Trophoblast cell (in vitro differentiated cells and primary cell): ENCODE results near the gene N4BP2.

Experiments used
- DNase-seq, 2 donors: peaks; one replicate each; pipeline ENCODE4 v3.0.0-alpha.2; 2016
- H2AFZ ChIP-seq: 2 replicates; pipeline ENCODE4 v1.6.1; 2013; ENCODE audit warnings: low read length, moderate library complexity, mild to moderate bottlenecking; ENCODE audit not compliant: insufficient read depth, poor library complexity
- H2AK5ac ChIP-seq: 2 replicates; pipeline ENCODE4 v1.6.1; 2013; ENCODE audit warnings: mild to moderate bottlenecking, low read length
- H2BK120ac ChIP-seq: 2 replicates; pipeline ENCODE4 v1.6.1; 2013; ENCODE audit warnings: low read length, mild to moderate bottlenecking, moderate library complexity; ENCODE audit not compliant: insufficient read depth, poor library complexity
- H2BK12ac ChIP-seq: 2 replicates; pipeline ENCODE4 v1.6.1; 2013; ENCODE audit warnings: mild to moderate bottlenecking, low read length, moderate library complexity
- H2BK5ac ChIP-seq: 2 replicates; pipeline ENCODE4 v1.6.1; 2013; ENCODE audit warnings: low read length, low read depth, moderate library complexity, mild to moderate bottlenecking; ENCODE audit not compliant: poor library complexity
- H3K14ac ChIP-seq: 2 replicates; pipeline ENCODE4 v1.6.1; 2013; ENCODE audit warnings: mild to moderate bottlenecking, low read length
- H3K18ac ChIP-seq: 2 replicates; pipeline ENCODE4 v1.6.1; 2013; ENCODE audit warnings: mild to moderate bottlenecking, low read length
- H3K23ac ChIP-seq: 2 replicates; pipeline ENCODE4 v1.6.1; 2013; ENCODE audit warnings: low read length
- H3K27ac ChIP-seq: 2 replicates; pipeline ENCODE4 v1.5.1; 2013; ENCODE audit warnings: low read depth, mild to moderate bottlenecking, inconsistent platforms, low read length, moderate library complexity
- H3K27me3 ChIP-seq: 2 replicates; pipeline ENCODE4 v1.6.1; 2013; ENCODE audit warnings: inconsistent platforms, mild to moderate bottlenecking, low read length, moderate library complexity; ENCODE audit not compliant: insufficient read depth
- H3K36me3 ChIP-seq, 2 experiments: 1 replicate in 1 of 2; 2 replicates in 1 of 2; pipeline ENCODE4 v1.6.1; 2013; ENCODE audit warnings: low read length in 2 of 2, mild to moderate bottlenecking in 2 of 2, moderate library complexity in 1 of 2; ENCODE audit not compliant: insufficient read depth in 2 of 2, control insufficient read depth in 1 of 2
- H3K4ac ChIP-seq: 2 replicates; pipeline ENCODE4 v1.6.1; 2013; ENCODE audit warnings: low read depth, mild to moderate bottlenecking, low read length, moderate library complexity
- H3K4me1 ChIP-seq, 2 experiments: 1 replicate in 1 of 2; 2 replicates in 1 of 2; pipeline ENCODE4 v1.6.1; 2013; ENCODE audit warnings: low read length in 2 of 2, mild to moderate bottlenecking in 2 of 2, moderate library complexity in 1 of 2; ENCODE audit not compliant: insufficient read depth in 2 of 2, control insufficient read depth in 1 of 2
- H3K4me2 ChIP-seq: 2 replicates; pipeline ENCODE4 v1.6.1; 2013; ENCODE audit warnings: inconsistent platforms, mild to moderate bottlenecking, low read length, moderate library complexity
- H3K4me3 ChIP-seq: 2 replicates; pipeline ENCODE4 v1.5.1; 2013; ENCODE audit warnings: mild to moderate bottlenecking, low read depth, low read length, inconsistent platforms
- H3K79me1 ChIP-seq: one replicate; pipeline ENCODE4 v1.6.1; 2013; ENCODE audit warnings: low read length
- H3K79me2 ChIP-seq: 2 replicates; pipeline ENCODE4 v1.6.1; 2013; ENCODE audit warnings: low read length, mild to moderate bottlenecking; ENCODE audit not compliant: control insufficient read depth, insufficient read depth, poor library complexity
- H3K9ac ChIP-seq: 2 replicates; pipeline ENCODE4 v1.6.1; 2013; ENCODE audit warnings: mild to moderate bottlenecking, low read length
- H3K9me3 ChIP-seq: 2 replicates; pipeline ENCODE4 v1.6.1; 2013; ENCODE audit warnings: low read depth, mild to moderate bottlenecking, control low read depth, inconsistent platforms, low read length; ENCODE audit not compliant: insufficient read depth
- H4K12ac ChIP-seq: 2 replicates; pipeline ENCODE4 v1.6.1; 2013; ENCODE audit warnings: low read depth, mild to moderate bottlenecking, low read length, moderate library complexity
- H4K8ac ChIP-seq: 2 replicates; pipeline ENCODE4 v1.6.1; 2013; ENCODE audit warnings: low read depth, mild to moderate bottlenecking, low read length, moderate library complexity
- H4K91ac ChIP-seq: one replicate; pipeline ENCODE4 v1.6.1; 2013; ENCODE audit warnings: low read depth, mild to moderate bottlenecking, low read length, moderate library complexity
- WGBS: extraction: QIAGEN DNeasy Blood & Tissue Kit; methylation state at CpG from one replicate; pipeline ENCODE4 v1.1.7; 2013; ENCODE audit warnings: missing lambda C conversion rate; ENCODE audit not compliant: insufficient read length, insufficient coverage; ENCODE audit errors: extremely low coverage; 5-methylcytosine and 5-hydroxymethylcytosine counted together

Gene N4BP2

DNA sequence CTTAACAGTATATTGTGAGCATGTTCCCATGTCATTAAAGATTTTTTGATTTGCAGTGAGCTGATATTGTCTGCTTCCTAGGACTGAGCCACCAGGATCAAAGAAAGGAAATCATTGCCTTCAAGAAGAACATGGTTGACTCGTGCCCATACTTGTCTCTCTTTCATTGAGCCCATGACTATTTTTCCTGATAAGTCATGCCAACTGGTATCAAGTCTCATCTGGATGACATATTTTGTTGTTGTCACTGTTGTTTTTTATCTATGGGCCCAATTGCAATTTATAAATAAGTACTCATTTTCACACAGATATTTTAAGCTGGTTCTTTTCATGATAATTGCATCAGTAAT, 130.0 kb downstream of the N4BP2 start:
- Histone ChIP-seq H3K9ac (no peak overlapping the region), H3K79me2 (no peaks in the 10 kb centered on the region), H2AFZ (no peak overlapping the region), H3K14ac (no peak overlapping the region), H3K9me3 (no peaks in the 10 kb centered on the region), H3K79me1 (no peaks in the 10 kb centered on the region), H3K4ac (no peak overlapping the region), H2BK5ac (no peak overlapping the region), H3K4me1 (no peaks in the 10 kb centered on the region), H3K27ac (no peak overlapping the region), H4K12ac (no peak overlapping the region), H3K36me3 (no peaks in the 10 kb centered on the region), H4K91ac (no peak overlapping the region), H2BK12ac (no peak overlapping the region), H3K4me3 (no peak overlapping the region), H2AK5ac (no peak overlapping the region), H4K8ac (no peak overlapping the region), H2BK120ac (no peak overlapping the region), H3K23ac (no peak overlapping the region), H3K4me2 (no peak overlapping the region), H3K18ac (no peak overlapping the region), H3K27me3 (no peaks in the 10 kb centered on the region)
- DNase-seq = no peak
- no CpG with 5 or more reads among the region's 1 CpG for WGBS

GRCh38 chr4:40187386-40187906, 130.8 kb downstream of the N4BP2 start:
- H3K9me3 ChIP-seq = no peaks in the 10 kb centered on the region
- no peak overlapping the region for H2BK12ac ChIP-seq
- H3K9ac ChIP-seq = no peak overlapping the region
- H3K23ac ChIP-seq = no peak overlapping the region
- H2AK5ac ChIP-seq = no peak overlapping the region
- WGBS = no CpG with 5 or more reads among the region's 4 CpGs
- no peaks in the 10 kb centered on the region for H3K4me1 ChIP-seq
- H3K27me3 ChIP-seq = no peaks in the 10 kb centered on the region
- no peak overlapping the region for H3K4me2 ChIP-seq
- no peak overlapping the region for H3K4ac ChIP-seq
- no peak for DNase-seq
- no peak overlapping the region for H4K91ac ChIP-seq
- no peak overlapping the region for H3K18ac ChIP-seq
- no peak overlapping the region for H3K27ac ChIP-seq
- no peak overlapping the region for H2BK120ac ChIP-seq
- H3K79me2 ChIP-seq = no peaks in the 10 kb centered on the region
- H4K12ac ChIP-seq = no peak overlapping the region
- H2BK5ac ChIP-seq = no peak overlapping the region
- no peak overlapping the region for H3K4me3 ChIP-seq
- H4K8ac ChIP-seq = no peak overlapping the region
- no peaks in the 10 kb centered on the region for H3K36me3 ChIP-seq
- H3K79me1 ChIP-seq = no peaks in the 10 kb centered on the region
- no peak overlapping the region for H3K14ac ChIP-seq
- H2AFZ ChIP-seq = no peak overlapping the region

DNA sequence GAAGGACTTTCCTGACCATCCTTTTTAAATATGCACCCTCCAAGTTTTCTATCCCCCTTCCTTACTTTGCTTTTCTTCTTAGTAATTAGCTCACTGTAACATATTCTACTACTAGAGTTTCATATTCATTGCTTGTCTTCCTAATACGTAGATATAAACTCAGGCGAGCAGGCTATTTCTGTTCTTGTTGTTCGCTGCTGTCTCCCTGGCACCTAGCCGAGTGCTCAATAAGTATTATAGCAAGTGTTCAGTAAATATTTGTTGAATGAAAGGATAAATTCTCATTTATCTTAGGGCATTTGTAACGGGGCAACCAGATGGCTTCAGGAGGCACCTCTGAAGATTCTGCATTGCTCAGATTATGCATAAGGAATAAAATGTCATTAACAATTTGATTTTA, 133.4 kb downstream of the N4BP2 start:
- no peak overlapping the region for H3K18ac ChIP-seq
- no peak overlapping the region for H2BK12ac ChIP-seq
- no peaks in the 10 kb centered on the region for H3K9me3 ChIP-seq
- no peak overlapping the region for H2BK120ac ChIP-seq
- H4K12ac ChIP-seq = no peak overlapping the region
- H3K9ac ChIP-seq = no peak overlapping the region
- no peak overlapping the region for H3K23ac ChIP-seq
- no peak overlapping the region for H3K4me3 ChIP-seq
- H3K4ac ChIP-seq = no peak overlapping the region
- H3K4me2 ChIP-seq = no peak overlapping the region
- H2BK5ac ChIP-seq = no peak overlapping the region
- H3K14ac ChIP-seq = no peak overlapping the region
- H3K36me3 ChIP-seq = no peaks in the 10 kb centered on the region
- H4K8ac ChIP-seq = no peak overlapping the region
- DNase-seq = no peak
- WGBS = no CpG with 5 or more reads among the region's 5 CpGs
- peaks cover 3% of the 10 kb centered on the region for H3K79me1 ChIP-seq
- H4K91ac ChIP-seq = no peak overlapping the region
- no peak overlapping the region for H3K27ac ChIP-seq
- H2AK5ac ChIP-seq = no peak overlapping the region
- no peak overlapping the region for H2AFZ ChIP-seq
- H3K79me2 ChIP-seq = no peaks in the 10 kb centered on the region
- no peaks in the 10 kb centered on the region for H3K27me3 ChIP-seq
- peaks cover 10 to 14% of the 10 kb centered on the region in 2 experiments for H3K4me1 ChIP-seq

- Histone ChIP-seq H3K4me3 (no peak overlapping the region), H3K27ac (no peak overlapping the region), H3K9me3 (no peaks in the 10 kb centered on the region), H3K79me1 (peaks cover 3% of the 10 kb centered on the region), H3K4me1 (peaks cover 10 to 14% of the 10 kb centered on the region in 2 experiments), H3K4me2 (no peak overlapping the region), H3K79me2 (no peaks in the 10 kb centered on the region), H3K9ac (no peak overlapping the region), H3K14ac (no peak overlapping the region), H2BK12ac (no peak overlapping the region), H3K4ac (no peak overlapping the region), H3K27me3 (no peaks in the 10 kb centered on the region), H3K36me3 (no peaks in the 10 kb centered on the region), H2AK5ac (no peak overlapping the region), H3K18ac (no peak overlapping the region), H2AFZ (no peak overlapping the region), H4K12ac (no peak overlapping the region), H4K91ac (no peak overlapping the region), H2BK5ac (no peak overlapping the region), H3K23ac (no peak overlapping the region), H2BK120ac (no peak overlapping the region), H4K8ac (no peak overlapping the region)
- DNase-seq = no peak
- WGBS = no CpG with 5 or more reads among the region's 5 CpGs
These were observed 133.8 kb downstream of the N4BP2 start for GRCh38 chr4:40190465-40190864.
